HG03571 (cell line): ENCODE measurements around the gene LAMB1.

Source experiments
- ATAC-seq: cut with Tn5 transposase; IDR thresholded peaks from one replicate; pipeline ENCODE4 v1.9.1; 2021; ENCODE audit not compliant: unreplicated experiment

LAMB1 gene

GRCh38 chr7:108018668-108019067 lies 15.7 kb upstream of the LAMB1 start:
- no peak for ATAC-seq

GRCh38 chr7:108017776-108018151 lies 14.8 kb upstream of the LAMB1 start:
- ATAC-seq: no peak

DNA sequence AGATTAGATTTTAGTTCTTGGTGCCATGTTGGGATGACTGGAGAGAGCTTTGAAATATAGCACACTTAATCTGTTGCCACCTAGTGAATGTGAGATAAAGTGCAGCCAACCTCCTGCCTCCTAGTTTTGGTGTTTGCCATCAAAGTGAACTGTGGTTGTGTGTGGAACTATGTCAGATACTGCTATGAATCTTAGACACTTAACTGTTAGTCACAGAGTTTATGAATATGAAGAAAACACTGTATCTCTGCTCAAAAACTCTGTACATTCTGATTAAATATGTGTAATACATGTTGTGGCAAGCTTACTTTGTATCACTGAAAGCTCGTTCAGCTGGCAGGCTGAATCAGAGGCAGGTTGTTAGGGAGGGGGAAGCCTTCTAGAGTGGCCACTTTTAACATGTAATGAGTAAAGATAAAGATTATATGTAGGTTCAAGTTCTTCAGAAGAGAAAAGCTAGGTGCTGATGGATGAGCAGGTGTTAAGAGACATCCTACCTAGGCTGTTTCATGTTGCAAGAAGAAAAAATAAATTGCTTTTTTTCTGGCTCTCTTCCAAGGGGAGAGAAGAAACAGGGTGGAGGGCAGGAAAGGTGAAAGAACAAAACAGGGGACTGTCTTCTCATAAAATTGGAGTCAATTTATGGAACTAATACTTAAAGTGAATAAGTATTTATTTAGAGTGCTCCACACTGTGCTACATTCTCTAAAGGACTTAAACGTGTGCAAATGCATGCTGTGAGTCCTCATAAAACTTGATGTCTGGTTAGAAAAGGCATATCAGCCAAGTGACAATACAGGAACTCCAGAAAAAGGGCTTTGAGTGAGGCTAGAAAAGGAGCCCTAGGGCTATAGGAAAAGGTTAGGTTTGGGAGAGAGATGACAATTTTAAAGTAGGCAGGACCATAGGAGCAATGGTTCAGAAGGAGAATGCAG lies 14.1 kb upstream of the LAMB1 start:
- ATAC-seq: no peak

GRCh38 chr7:108015740-108016139 lies 12.8 kb upstream of the LAMB1 start:
- ATAC-seq: no peak

DNA sequence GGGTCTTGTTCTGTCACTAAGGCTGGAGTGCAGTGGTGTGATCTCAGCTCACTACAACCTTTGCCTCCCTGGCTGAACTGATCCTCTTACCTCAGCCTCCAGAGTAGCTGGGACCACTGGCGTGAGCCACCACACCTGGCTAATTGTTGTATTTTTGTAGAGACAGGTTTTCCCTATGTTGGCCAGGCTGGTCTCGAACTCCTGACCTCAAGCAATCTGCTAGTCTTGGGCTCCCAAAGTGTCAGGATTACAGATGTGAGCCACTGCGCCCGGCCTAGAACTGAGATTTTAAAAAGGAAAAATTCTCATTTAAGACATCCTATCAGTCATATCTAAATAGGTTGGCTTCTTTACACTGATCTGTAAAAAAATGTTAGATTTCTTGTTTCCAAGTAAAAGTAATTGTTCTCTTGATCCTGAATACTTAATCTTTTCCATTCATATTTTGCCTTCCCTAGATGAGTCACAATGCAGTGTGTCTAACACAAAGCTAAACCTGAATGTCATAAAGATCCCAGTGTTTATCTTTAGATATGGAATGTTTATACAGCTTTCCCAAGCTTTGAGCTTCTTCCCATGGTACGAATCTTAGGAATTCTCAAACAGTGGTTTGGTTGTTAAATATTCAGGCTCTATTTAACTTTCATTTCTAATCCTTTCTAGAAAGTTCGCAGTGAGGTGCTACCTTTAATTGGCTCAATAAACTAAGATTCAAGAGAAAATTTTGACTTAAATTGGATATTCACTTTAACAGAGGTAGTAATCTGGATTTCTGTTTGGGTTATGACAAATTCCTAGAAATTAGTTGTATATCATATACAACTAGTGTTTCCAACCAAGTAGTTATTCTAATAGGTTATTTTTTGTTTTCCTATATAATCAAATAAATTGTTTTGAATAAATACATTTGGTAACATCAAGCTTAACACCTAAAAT lies 12.1 kb upstream of the LAMB1 start:
- no peak for ATAC-seq

DNA sequence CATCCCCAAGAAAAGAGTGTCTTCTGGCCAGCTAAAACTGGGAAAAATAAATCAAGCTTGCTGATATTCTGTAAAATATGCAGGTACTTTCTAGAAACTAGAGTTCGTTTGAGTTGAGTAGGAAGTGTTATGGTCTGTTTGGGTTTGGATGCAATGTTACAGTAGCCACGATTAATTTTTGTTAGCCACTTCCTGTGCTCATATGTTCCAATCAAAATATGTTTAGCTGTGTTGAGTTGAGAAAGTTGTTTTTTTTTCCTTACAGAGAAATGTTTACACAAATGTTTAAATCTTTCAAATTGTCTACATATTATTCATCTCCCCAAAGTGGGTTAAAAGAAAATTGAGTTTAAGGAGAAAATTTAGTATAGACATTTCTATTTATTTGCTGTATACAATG lies 11.3 kb upstream of the LAMB1 start:
- no peak for ATAC-seq

GRCh38 chr7:108012499-108013430 lies 9.8 kb upstream of the LAMB1 start:
- ATAC-seq: no peak

DNA sequence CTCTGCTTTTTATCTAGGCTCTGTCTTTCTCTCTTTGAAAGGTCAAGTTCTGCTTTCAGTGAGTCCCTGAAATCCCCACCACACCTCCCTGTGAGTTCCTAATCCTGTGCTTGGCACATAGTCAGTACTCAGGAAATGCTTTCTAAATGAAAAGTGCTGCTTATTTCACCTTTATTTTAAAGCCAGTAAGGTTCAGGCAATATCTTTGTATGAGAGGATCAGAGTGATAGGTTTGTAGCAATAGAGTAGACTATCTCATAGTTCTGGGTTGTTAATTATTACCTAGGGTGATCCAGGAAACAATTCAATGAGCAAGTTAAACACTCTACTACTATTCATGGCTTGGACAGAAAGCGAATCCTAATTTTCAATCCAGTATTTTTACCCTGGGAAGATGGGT lies 7.4 kb upstream of the LAMB1 start:
- no peak for ATAC-seq

- no peak for ATAC-seq
These were observed 6.9 kb upstream of the LAMB1 start for GRCh38 chr7:108009873-108010272.

- ATAC-seq: no peak
These were observed 5.9 kb upstream of the LAMB1 start for GRCh38 chr7:108008827-108009226.

GRCh38 chr7:108008240-108008639 lies 5.3 kb upstream of the LAMB1 start:
- no peak for ATAC-seq

- ATAC-seq: no peak
These were observed 4.8 kb upstream of the LAMB1 start for GRCh38 chr7:108007762-108008161.

DNA sequence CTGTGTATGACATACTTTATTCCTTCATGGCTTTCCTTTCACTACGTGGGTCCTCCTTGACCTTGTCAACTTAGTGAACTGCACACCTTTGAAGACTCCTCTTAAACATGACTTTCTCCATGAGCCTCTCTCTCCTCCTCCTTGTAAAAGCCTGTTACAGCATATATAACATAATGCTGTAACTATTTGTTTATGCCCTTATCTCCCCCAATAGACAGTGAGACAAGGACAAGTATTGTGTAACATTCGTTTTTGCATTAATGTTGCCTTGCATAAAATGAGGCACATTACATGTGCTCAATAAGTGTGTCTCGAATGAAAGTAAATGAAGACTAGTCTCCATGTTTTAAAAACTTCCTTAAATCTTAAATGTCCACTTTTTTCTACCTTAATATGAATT lies 4.3 kb upstream of the LAMB1 start:
- no peak for ATAC-seq

- ATAC-seq: no peak
These were observed 1.5 kb upstream of the LAMB1 start for GRCh38 chr7:108004220-108005142.

- no peak for ATAC-seq
These were observed 606 bp upstream of the LAMB1 start for GRCh38 chr7:108003599-108003935.

DNA sequence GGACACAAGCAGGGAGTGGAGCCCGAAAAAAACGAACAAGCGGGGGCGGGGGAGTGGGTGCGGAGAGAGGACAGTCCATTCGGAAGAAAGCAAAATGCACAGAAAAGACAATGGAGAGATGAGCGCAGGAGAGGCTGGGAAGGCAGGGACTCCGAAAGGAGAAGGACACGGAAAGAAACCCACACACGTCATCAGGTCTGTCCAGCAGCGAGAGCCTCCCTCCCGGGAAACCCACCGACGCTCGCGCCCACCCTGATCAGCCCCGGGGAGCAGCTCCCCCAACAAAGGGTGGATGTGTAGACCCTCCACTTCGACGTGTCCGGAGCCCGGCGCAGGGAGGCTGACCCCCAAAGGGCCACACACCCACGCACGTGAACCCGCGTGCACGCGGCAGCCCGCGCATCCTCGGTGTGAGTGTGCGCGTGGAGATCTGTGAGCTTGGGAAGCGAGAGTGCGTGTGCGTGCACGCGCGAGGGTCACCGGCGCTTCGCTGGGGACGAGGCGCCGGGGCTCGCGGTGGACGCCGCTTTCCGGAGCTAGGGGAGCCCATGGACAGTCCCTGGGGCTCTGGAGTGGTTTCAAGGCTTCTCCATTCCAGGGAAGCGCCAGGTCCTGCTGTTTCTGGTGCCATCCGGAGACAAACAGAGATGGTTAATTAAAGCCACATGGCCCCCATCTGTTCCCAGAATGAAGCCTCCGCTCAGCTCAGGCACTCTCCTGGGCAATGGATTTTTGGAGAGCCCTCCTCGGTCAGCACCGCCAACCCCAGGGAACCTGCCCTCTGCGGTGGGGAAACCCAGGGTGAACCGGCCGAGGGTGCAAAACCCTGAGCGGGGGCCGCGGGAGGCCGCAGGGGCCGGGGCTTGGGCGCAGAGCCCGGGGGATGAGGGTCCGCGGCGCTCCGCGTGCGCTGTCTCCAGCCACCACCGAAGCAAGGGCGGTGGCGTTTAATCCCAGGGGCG lies 916 bp downstream of the LAMB1 start:
- no peak for ATAC-seq

- ATAC-seq: no peak
These were observed 1.8 kb downstream of the LAMB1 start for GRCh38 chr7:108000875-108001763.
